HG03045 (cell line): Measurements from ENCODE around the gene CHN2.
"Not testable (repeated sequence)": the region's sequence is repeated elsewhere in the genome, so short reads cannot be mapped to it uniquely, and the experiment has no call there.

Source experiments
- ATAC-seq: cut with Tn5 transposase; IDR thresholded peaks from one replicate; pipeline ENCODE4 v1.9.1; 2021; ENCODE audit warnings: mild to moderate bottlenecking, moderate library complexity; ENCODE audit not compliant: unreplicated experiment

Gene CHN2

GRCh38 chr7:29185613-29186012, 9.0 kb upstream of the CHN2 start:
- ATAC-seq: no peak

GRCh38 chr7:29189743-29190201, 4.8 kb upstream of the CHN2 start:
- peak; percentile 52 for ATAC-seq

GRCh38 chr7:29190349-29191045, 4.1 kb upstream of the CHN2 start:
- ATAC-seq: no peak

GRCh38 chr7:29192323-29192722, 2.3 kb upstream of the CHN2 start:
- no peak for ATAC-seq

GRCh38 chr7:29192811-29193210, 1.8 kb upstream of the CHN2 start:
- ATAC-seq: no peak

GRCh38 chr7:29193316-29194205, 1.0 kb upstream of the CHN2 start:
- no peak for ATAC-seq

- ATAC-seq: no peak
Observed at GRCh38 chr7:29194206-29194593, 375 bp upstream of the CHN2 start.

- no peak for ATAC-seq
Observed at GRCh38 chr7:29196191-29196590, 1.6 kb downstream of the CHN2 start.

GRCh38 chr7:29196971-29197595, 2.5 kb downstream of the CHN2 start:
- no peak for ATAC-seq

- ATAC-seq: no peak
Observed at GRCh38 chr7:29197916-29198315, 3.3 kb downstream of the CHN2 start.

- no peak for ATAC-seq
Observed at GRCh38 chr7:29199776-29200175, 5.2 kb downstream of the CHN2 start.

- ATAC-seq: no peak
Observed at GRCh38 chr7:29202651-29203069, 8.1 kb downstream of the CHN2 start.

- ATAC-seq: no peak
Observed at GRCh38 chr7:29204491-29205272, 10.1 kb downstream of the CHN2 start.

GRCh38 chr7:29207162-29207801, 12.7 kb downstream of the CHN2 start:
- no peak for ATAC-seq

GRCh38 chr7:29208410-29209250, 14.1 kb downstream of the CHN2 start:
- no peak for ATAC-seq

GRCh38 chr7:29209745-29210144, 15.2 kb downstream of the CHN2 start:
- no peak for ATAC-seq

- ATAC-seq: not testable (repeated sequence)
Observed at GRCh38 chr7:29212736-29213135, 18.2 kb downstream of the CHN2 start.

- ATAC-seq: no peak
Observed at GRCh38 chr7:29214056-29214455, 19.5 kb downstream of the CHN2 start.

GRCh38 chr7:29214816-29215215, 20.2 kb downstream of the CHN2 start:
- no peak for ATAC-seq
